HepG2 (cell line): Measurements from ENCODE around the gene MRPL14. TPM values are rescaled to one million over a fixed set of nuclear protein-coding genes. Genes with fewer than 3 reads are reported as not detected.

Experiments used
- AHR ChIP-seq: IDR thresholded peaks from 2 replicates; pipeline ENCODE4 v1.6.1; 2018; ENCODE audit warnings: missing genetic modification reagents, missing compliant biosample characterization
- PAX8 ChIP-seq: sonication (generic); formaldehyde crosslinking; IDR thresholded peaks from 2 replicates; pipeline ENCODE4 v1.8.0; 2022; ENCODE audit warnings: mild to moderate bottlenecking, missing genetic modification reagents, borderline replicate concordance
- SETDB1 ChIP-seq: sonication (generic); formaldehyde crosslinking; IDR thresholded peaks from 2 replicates; pipeline ENCODE4 v1.5.1; 2020; ENCODE audit warnings: missing genetic modification reagents, mild to moderate bottlenecking, borderline replicate concordance
- SP140L ChIP-seq: sonication (generic); formaldehyde crosslinking; IDR thresholded peaks from 2 replicates; pipeline ENCODE4 v1.4.0; 2020; ENCODE audit warnings: missing genetic modification reagents, borderline replicate concordance
- TMF1 ChIP-seq: sonication (generic); formaldehyde crosslinking; IDR thresholded peaks from 2 replicates; pipeline ENCODE4 v1.8.1; 2022; ENCODE audit warnings: low read depth, missing genetic modification reagents
- ZNF263 ChIP-seq: sonication (generic); formaldehyde crosslinking; IDR thresholded peaks from 2 replicates; pipeline ENCODE4 v1.4.0; 2020; ENCODE audit warnings: missing genetic modification reagents
- ZNF550 ChIP-seq: sonication (generic); formaldehyde crosslinking; IDR thresholded peaks from 2 replicates; pipeline ENCODE4 v1.4.0; 2020; ENCODE audit warnings: mild to moderate bottlenecking, missing genetic modification reagents, borderline replicate concordance
- ZNF614 ChIP-seq: IDR thresholded peaks from 2 replicates; pipeline ENCODE4 v1.6.1; 2018; ENCODE audit warnings: missing biosample characterization, missing genetic modification reagents, inconsistent platforms, borderline replicate concordance
- ZNF724P ChIP-seq: sonication (generic); formaldehyde crosslinking; IDR thresholded peaks from 2 replicates; pipeline ENCODE4 v1.8.0; 2022; ENCODE audit warnings: missing genetic modification reagents, borderline replicate concordance
- ZNF816 ChIP-seq: sonication (generic); formaldehyde crosslinking; IDR thresholded peaks from 2 replicates; pipeline ENCODE4 v1.8.0; 2022; ENCODE audit warnings: missing genetic modification reagents, mild to moderate bottlenecking, borderline replicate concordance
- ZSCAN21 ChIP-seq: sonication (generic); formaldehyde crosslinking; IDR thresholded peaks from 2 replicates; pipeline ENCODE4 v1.8.0; 2022; ENCODE audit warnings: mild to moderate bottlenecking, missing genetic modification reagents, moderate library complexity, borderline replicate concordance
- polyA plus RNA-seq, 8 experiments: library from polyadenylated mRNA; depleted of rRNA in 3 of 8; stranded (reverse) in 7 of 8; unstranded in 1 of 8; fragments of >200 nt; fragmentation: Illumina TruSeq in 4 of 8; extraction: Trizol in 4 of 8; gene quantifications; 2 replicates each; pipeline versions ENCODE4 v1.2.1 to v1.2.3, GENCODE V29; 2011 to 2016; ENCODE audit warnings: low read depth in 4 of 8, missing spikeins in 1 of 8, mixed read lengths in 1 of 8; ENCODE audit not compliant: insufficient read depth in 1 of 8
- total RNA-seq, 5 experiments: library from RNA; depleted of rRNA; stranded (reverse); fragments of >200 nt; fragmentation: Illumina TruSeq; extraction: Trizol; gene quantifications; 2 replicates each; pipeline ENCODE4 v1.2.3, GENCODE V29; 2016; ENCODE audit warnings: low read depth in 1 of 5
- TF ChIP-seq, protein P1 (sequence below): sonication (generic); formaldehyde crosslinking; IDR thresholded peaks from 2 replicates; pipeline ENCODE4 v1.4.0; 2020; ENCODE audit warnings: missing genetic modification reagents, mild to moderate bottlenecking, borderline replicate concordance
- TF ChIP-seq, protein P2 (sequence below), 2 experiments: sonication (generic) in 1 of 2; formaldehyde crosslinking in 1 of 2; IDR thresholded peaks; 2 replicates each; pipeline versions ENCODE4 v1.4.0 to v1.6.1; 2018 to 2020; ENCODE audit warnings: missing genetic modification reagents in 2 of 2, borderline replicate concordance in 1 of 2, low read depth in 1 of 2, mild to moderate bottlenecking in 1 of 2, missing biosample characterization in 1 of 2
- TF ChIP-seq, protein P3 (sequence below): sonication (generic); formaldehyde crosslinking; IDR thresholded peaks from 2 replicates; pipeline ENCODE4 v1.8.0; 2022; ENCODE audit warnings: low read depth, missing genetic modification reagents
- TF ChIP-seq, protein P4 (sequence below): sonication (generic); formaldehyde crosslinking; IDR thresholded peaks from 2 replicates; pipeline ENCODE4 v1.9.0; 2021; ENCODE audit warnings: missing genetic modification reagents, borderline replicate concordance
- TF ChIP-seq, protein P5 (sequence below): IDR thresholded peaks from 2 replicates; pipeline ENCODE4 v1.6.1; 2016; ENCODE audit warnings: missing biosample characterization, missing genetic modification reagents, low read depth
- TF ChIP-seq, protein P6 (sequence below): IDR thresholded peaks from 2 replicates; pipeline ENCODE4 v1.6.1; 2016

MRPL14 gene
- total and polyA plus RNA-seq, 2 of the 13 experiments (the other 11 are each of a cell fraction or from before 2014, with no cell fraction given), result 157 to 178 TPM

DNA sequence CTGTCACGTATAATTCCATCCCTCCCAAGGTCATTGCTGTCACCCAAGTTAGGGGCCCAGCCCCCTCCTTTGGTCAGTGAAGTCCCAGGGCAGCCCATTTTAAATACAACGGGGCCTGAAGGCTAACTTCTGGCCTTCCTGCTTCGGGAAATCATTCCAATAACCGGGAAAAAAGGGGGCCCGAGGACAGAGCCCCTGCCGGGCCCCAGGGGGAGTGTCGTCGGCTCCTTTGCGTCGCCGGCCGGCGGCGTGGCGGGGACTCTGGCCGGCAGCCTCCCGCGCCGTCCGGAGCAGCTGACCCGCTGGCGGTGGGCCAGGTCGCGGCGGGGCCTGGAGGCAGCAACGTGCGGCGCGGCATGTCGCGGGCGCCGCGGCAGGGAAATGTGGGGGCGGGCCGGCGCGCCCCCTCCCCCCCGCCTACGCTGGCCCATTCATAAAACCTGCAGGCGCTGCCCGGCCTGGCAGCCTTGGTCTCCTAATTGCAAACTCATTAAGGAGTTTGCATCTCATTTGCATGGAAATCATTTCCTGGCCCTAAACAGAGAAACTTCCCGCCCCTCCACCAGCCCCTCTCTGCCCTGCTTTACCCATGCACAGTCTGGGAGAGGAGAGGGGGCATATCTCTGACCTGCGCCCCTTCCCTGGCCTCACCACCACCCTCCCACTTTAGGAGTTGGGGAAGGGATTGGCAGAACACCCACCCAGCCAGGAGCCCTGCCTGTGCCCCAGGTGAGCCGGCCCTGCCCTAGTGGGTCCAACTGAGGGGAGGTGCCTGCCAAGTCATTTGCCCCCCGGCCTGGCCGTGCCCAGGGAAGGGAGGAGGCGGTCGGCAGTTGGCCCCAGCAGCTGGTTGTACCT, 50.7 kb downstream of the MRPL14 start (continued):
- TF ChIP-seq, protein P1, sequence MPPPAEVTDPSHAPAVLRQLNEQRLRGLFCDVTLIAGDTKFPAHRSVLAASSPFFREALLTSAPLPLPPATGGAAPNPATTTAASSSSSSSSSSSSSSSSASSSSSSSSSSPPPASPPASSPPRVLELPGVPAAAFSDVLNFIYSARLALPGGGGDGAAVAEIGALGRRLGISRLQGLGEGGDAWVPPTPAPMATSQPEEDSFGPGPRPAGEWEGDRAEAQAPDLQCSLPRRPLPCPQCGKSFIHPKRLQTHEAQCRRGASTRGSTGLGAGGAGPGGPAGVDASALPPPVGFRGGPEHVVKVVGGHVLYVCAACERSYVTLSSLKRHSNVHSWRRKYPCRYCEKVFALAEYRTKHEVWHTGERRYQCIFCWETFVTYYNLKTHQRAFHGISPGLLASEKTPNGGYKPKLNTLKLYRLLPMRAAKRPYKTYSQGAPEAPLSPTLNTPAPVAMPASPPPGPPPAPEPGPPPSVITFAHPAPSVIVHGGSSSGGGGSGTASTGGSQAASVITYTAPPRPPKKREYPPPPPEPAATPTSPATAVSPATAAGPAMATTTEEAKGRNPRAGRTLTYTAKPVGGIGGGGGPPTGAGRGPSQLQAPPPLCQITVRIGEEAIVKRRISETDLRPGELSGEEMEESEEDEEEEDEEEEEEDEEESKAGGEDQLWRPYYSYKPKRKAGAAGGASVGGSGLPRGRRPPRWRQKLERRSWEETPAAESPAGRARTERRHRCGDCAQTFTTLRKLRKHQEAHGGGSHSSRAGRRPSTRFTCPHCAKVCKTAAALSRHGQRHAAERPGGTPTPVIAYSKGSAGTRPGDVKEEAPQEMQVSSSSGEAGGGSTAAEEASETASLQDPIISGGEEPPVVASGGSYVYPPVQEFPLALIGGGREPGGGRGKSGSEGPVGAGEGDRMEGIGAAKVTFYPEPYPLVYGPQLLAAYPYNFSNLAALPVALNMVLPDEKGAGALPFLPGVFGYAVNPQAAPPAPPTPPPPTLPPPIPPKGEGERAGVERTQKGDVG (CRISPR knock-in tag), result 0 out of 2 replicates have a peak, but pooled peaks have one; percentile 19
- TF ChIP-seq ZNF263 (CRISPR knock-in tag) (peak; percentile 32; the same call in 1 of the 2 replicates), ZNF724P (CRISPR knock-in tag) (0 out of 2 replicates have a peak, but pooled peaks have one; percentile 65), ZNF550 (no peak), SP140L (CRISPR knock-in tag) (no peak), TMF1 (peak; percentile 82; the same call in 1 of the 2 replicates), ZSCAN21 (peak; percentile 70), SETDB1 (no peak), AHR (CRISPR knock-in tag) (no peak), ZNF614 (CRISPR knock-in tag) (no peak), PAX8 (CRISPR knock-in tag) (no peak), ZNF816 (CRISPR knock-in tag) (no peak)
- TF ChIP-seq, protein P2, sequence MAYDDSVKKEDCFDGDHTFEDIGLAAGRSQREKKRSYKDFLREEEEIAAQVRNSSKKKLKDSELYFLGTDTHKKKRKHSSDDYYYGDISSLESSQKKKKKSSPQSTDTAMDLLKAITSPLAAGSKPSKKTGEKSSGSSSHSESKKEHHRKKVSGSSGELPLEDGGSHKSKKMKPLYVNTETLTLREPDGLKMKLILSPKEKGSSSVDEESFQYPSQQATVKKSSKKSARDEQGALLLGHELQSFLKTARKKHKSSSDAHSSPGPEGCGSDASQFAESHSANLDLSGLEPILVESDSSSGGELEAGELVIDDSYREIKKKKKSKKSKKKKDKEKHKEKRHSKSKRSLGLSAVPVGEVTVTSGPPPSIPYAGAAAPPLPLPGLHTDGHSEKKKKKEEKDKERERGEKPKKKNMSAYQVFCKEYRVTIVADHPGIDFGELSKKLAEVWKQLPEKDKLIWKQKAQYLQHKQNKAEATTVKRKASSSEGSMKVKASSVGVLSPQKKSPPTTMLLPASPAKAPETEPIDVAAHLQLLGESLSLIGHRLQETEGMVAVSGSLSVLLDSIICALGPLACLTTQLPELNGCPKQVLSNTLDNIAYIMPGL (CRISPR knock-in tag; IDR thresholded peaks at IDR 0.05; ENCODE audit: borderline replicate concordance in 1 of 2, low read depth in 1 of 2), result no peak
- TF ChIP-seq, protein P3, sequence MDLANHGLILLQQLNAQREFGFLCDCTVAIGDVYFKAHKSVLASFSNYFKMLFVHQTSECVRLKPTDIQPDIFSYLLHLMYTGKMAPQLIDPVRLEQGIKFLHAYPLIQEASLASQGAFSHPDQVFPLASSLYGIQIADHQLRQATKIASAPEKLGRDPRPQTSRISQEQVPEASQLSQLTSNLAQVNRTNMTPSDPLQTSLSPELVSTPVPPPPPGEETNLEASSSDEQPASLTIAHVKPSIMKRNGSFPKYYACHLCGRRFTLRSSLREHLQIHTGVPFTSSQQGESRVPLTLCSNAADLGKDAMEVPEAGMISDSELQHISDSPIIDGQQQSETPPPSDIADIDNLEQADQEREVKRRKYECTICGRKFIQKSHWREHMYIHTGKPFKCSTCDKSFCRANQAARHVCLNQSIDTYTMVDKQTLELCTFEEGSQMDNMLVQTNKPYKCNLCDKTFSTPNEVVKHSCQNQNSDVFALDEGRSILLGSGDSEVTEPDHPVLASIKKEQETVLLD (CRISPR knock-in tag), result peak; percentile 79
- TF ChIP-seq, protein P4, sequence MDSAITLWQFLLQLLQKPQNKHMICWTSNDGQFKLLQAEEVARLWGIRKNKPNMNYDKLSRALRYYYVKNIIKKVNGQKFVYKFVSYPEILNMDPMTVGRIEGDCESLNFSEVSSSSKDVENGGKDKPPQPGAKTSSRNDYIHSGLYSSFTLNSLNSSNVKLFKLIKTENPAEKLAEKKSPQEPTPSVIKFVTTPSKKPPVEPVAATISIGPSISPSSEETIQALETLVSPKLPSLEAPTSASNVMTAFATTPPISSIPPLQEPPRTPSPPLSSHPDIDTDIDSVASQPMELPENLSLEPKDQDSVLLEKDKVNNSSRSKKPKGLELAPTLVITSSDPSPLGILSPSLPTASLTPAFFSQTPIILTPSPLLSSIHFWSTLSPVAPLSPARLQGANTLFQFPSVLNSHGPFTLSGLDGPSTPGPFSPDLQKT (CRISPR knock-in tag), result no peak
- TF ChIP-seq, protein P5, sequence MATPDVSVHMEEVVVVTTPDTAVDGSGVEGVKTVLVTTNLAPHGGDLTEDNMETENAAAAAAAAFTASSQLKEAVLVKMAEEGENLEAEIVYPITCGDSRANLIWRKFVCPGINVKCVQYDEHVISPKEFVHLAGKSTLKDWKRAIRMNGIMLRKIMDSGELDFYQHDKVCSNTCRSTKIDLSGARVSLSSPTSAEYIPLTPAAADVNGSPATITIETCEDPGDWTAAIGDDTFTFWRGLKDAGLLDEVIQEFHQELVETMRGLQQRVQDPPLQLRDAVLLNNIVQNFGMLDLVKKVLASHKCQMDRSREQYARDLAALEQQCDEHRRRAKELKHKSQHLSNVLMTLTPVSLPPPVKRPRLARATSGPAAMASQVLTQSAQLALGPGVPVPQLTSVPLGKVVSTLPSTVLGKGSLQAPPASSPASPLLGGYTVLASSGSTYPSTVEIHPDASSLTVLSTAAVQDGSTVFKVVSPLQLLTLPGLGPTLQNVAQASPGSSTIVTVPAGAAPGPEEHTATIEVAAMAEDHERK (CRISPR knock-in tag), result no peak; the same call in 1 of the 2 replicates
- TF ChIP-seq, protein P6, sequence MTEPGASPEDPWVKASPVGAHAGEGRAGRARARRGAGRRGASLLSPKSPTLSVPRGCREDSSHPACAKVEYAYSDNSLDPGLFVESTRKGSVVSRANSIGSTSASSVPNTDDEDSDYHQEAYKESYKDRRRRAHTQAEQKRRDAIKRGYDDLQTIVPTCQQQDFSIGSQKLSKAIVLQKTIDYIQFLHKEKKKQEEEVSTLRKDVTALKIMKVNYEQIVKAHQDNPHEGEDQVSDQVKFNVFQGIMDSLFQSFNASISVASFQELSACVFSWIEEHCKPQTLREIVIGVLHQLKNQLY (CRISPR knock-in tag), result no peak; the same call in 1 of the 2 replicates
